PC-9 (cell line): Measurements from ENCODE around the gene SORCS2.

ENCODE experiments used
- EZH2 ChIP-seq: fragments of 200-600 bp; sonication (generic); IDR thresholded peaks from 2 replicates; pipeline ENCODE4 v1.8.0; 2017; ENCODE audit warnings: antibody characterized with exemption, low read depth
- TF ChIP-seq, protein P1 (sequence below): fragments of 200-600 bp; sonication (generic); conservative IDR thresholded peaks from 2 replicates; pipeline ENCODE4 v1.6.1; 2017; ENCODE audit warnings: mixed run types, antibody characterized with exemption, mild to moderate bottlenecking, moderate library complexity

DNA sequence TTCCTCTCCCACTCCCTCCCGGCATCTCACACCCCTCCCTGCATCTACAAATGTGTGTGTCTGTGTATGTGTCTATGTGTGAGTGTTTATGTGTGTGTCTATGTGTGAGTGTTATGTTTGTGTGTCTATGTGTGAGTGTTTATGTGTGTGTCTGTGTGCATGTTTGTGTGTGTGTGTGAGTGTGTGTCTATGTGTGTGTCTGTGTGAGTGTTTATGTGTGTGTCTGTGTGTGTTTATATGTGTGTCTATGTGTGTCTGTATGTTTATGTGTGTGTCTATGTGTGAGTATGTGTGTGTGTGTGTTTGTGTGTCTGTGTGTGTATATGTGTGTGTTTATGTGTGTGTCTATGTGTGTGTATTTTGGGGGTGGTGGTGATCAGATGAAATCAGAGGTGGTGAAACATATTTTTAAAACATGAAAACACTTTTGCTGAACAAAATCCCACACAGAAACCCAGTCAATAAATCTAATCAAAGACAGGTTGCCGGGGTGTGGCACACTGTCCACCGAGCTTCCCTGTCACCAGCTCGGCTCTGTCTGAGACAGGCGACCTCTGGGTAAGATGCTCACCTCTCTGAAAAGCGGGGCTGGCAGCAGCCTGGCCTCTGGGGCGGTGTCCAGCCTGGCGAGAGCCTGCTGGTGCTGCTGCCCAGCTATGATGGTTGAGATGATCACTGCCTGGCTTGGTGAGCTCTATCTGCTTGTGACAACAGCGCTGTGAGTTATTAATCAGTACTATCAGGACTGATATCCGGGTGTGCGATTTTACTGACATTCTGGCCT is 429.1 kb downstream of the SORCS2 start:
- TF ChIP-seq, protein P1, sequence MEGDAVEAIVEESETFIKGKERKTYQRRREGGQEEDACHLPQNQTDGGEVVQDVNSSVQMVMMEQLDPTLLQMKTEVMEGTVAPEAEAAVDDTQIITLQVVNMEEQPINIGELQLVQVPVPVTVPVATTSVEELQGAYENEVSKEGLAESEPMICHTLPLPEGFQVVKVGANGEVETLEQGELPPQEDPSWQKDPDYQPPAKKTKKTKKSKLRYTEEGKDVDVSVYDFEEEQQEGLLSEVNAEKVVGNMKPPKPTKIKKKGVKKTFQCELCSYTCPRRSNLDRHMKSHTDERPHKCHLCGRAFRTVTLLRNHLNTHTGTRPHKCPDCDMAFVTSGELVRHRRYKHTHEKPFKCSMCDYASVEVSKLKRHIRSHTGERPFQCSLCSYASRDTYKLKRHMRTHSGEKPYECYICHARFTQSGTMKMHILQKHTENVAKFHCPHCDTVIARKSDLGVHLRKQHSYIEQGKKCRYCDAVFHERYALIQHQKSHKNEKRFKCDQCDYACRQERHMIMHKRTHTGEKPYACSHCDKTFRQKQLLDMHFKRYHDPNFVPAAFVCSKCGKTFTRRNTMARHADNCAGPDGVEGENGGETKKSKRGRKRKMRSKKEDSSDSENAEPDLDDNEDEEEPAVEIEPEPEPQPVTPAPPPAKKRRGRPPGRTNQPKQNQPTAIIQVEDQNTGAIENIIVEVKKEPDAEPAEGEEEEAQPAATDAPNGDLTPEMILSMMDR: no peak
- no peak for TF ChIP-seq EZH2
